ENCODE measurements around the gene GABPB1. TPM values are rescaled to one million over a fixed set of nuclear protein-coding genes. Genes with fewer than 3 reads are reported as not detected.

The GABPB1 gene
- total and polyA plus RNA-seq, 10 of the 15 experiments (the other 5 are each of a cell fraction or from before 2014, with no cell fraction given): 13.9 to 48.2 (median 39.8) TPM

GRCh38 chr15:50380089-50380488 is 25.1 kb upstream of the GABPB1 start:
- RAD21 ChIA-PET (ENCODE audit: unreplicated experiment): no interaction called here
- Histone ChIP-seq H3K9ac (ENCODE audit: control insufficient read depth, insufficient read depth, low read length) (no peak overlapping the region), H3K4me1 (ENCODE audit: control insufficient read depth, insufficient read depth, low read length) (peaks cover 11% of the 10 kb centered on the region), H3K9me3 (replicated peaks; ENCODE audit: control insufficient read depth, insufficient read depth, low read length) (no peaks in the 10 kb centered on the region), H4K20me1 (ENCODE audit: control insufficient read depth, insufficient read depth) (no peaks in the 10 kb centered on the region), H3K27me3 (replicated peaks in 1 of 2; ENCODE audit: control insufficient read depth in 2 of 2, insufficient read depth in 2 of 2, low read length in 1 of 2) (no peaks in the 10 kb centered on the region), H3K4me2 (ENCODE audit: control insufficient read depth, insufficient read depth) (no peak overlapping the region), H2AFZ (ENCODE audit: control insufficient read depth, low read depth, low read length) (no peak overlapping the region), H3K36me3 (ENCODE audit: control insufficient read depth in 2 of 2, insufficient read depth in 2 of 2, low read length in 1 of 2) (no peaks in the 10 kb centered on the region), H3K79me2 (ENCODE audit: control insufficient read depth, insufficient read depth, low read length) (no peaks in the 10 kb centered on the region), H3K4me3 (no peak overlapping the region), H3K27ac (ENCODE audit: control insufficient read depth, insufficient read depth) (no peak overlapping the region)
- DNase-seq (ENCODE audit: low read depth, low spot score): no peak
- intact Hi-C loops (cut with micrococcal nuclease; ENCODE audit: unreplicated experiment): no loop called here
- SMC1A ChIA-PET (ENCODE audit: uncharacterized antibody, unreplicated experiment): interaction anchor here (2.2 kb wide), 1 partner anchor 44 kb away, joined by 8 read pairs; the partner anchor contains the start of gene USP8
- POLR2A ChIA-PET: no interaction called here
- 100% methylated on average over 1 of the region's 1 CpG for WGBS (ENCODE audit: insufficient coverage, insufficient replicate concordance, low lambda C conversion rate, missing lambda C conversion rate)
- no TSS peak for BruUV-seq (replicated peaks)
- in situ Hi-C loops (cut with MboI): no loop called here
- FAIRE-seq: no peak
- no peak for ATAC-seq
- no peak for TF ChIP-seq ZNF384 (IDR thresholded peaks at IDR 0.05; ENCODE audit: borderline replicate concordance, low read depth, low read length)
- no peak for TF ChIP-seq ZNF207 (IDR thresholded peaks at IDR 0.05; ENCODE audit: borderline replicate concordance)
- TF ChIP-seq HDGF (IDR thresholded peaks at IDR 0.05): no peak
- TF ChIP-seq RFX5 (IDR thresholded peaks at IDR 0.05; ENCODE audit: low read depth, low read length): no peak
- TF ChIP-seq NR2C2 (IDR thresholded peaks at IDR 0.05; ENCODE audit: borderline replicate concordance, control insufficient read depth, insufficient read length, low read depth): no peak
- TF ChIP-seq NR2F1 (conservative IDR thresholded peaks at IDR 0.05): no peak
- TF ChIP-seq, protein P1, sequence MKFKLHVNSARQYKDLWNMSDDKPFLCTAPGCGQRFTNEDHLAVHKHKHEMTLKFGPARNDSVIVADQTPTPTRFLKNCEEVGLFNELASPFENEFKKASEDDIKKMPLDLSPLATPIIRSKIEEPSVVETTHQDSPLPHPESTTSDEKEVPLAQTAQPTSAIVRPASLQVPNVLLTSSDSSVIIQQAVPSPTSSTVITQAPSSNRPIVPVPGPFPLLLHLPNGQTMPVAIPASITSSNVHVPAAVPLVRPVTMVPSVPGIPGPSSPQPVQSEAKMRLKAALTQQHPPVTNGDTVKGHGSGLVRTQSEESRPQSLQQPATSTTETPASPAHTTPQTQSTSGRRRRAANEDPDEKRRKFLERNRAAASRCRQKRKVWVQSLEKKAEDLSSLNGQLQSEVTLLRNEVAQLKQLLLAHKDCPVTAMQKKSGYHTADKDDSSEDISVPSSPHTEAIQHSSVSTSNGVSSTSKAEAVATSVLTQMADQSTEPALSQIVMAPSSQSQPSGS (IDR thresholded peaks at IDR 0.05; ENCODE audit: low read length): no peak
- TF ChIP-seq TCF12 (IDR thresholded peaks at IDR 0.05; ENCODE audit: low read depth, low read length): no peak
- no peak for TF ChIP-seq SIN3A (IDR thresholded peaks at IDR 0.05; ENCODE audit: low read depth, low read length)
- TF ChIP-seq, protein P2, sequence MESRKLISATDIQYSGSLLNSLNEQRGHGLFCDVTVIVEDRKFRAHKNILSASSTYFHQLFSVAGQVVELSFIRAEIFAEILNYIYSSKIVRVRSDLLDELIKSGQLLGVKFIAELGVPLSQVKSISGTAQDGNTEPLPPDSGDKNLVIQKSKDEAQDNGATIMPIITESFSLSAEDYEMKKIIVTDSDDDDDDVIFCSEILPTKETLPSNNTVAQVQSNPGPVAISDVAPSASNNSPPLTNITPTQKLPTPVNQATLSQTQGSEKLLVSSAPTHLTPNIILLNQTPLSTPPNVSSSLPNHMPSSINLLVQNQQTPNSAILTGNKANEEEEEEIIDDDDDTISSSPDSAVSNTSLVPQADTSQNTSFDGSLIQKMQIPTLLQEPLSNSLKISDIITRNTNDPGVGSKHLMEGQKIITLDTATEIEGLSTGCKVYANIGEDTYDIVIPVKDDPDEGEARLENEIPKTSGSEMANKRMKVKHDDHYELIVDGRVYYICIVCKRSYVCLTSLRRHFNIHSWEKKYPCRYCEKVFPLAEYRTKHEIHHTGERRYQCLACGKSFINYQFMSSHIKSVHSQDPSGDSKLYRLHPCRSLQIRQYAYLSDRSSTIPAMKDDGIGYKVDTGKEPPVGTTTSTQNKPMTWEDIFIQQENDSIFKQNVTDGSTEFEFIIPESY (IDR thresholded peaks at IDR 0.05): no peak
- TF ChIP-seq ZNF687 (IDR thresholded peaks at IDR 0.05): no peak
- TF ChIP-seq IKZF1 (conservative IDR thresholded peaks at IDR 0.05): no peak
- TF ChIP-seq RAD51 (IDR thresholded peaks at IDR 0.05): no peak
- no peak for TF ChIP-seq SIX5 (IDR thresholded peaks at IDR 0.05; ENCODE audit: low read depth, low read length, severe bottlenecking)
- TF ChIP-seq SP1 (IDR thresholded peaks at IDR 0.05; ENCODE audit: low read depth, low read length): no peak
- no peak for TF ChIP-seq MYC (IDR thresholded peaks at IDR 0.05; ENCODE audit: insufficient read depth, insufficient read length, insufficient replicate concordance, low read length, severe bottlenecking)
- TF ChIP-seq CHD4 (IDR thresholded peaks at IDR 0.05): no peak
- CTCF ChIA-PET: interaction anchor here (1.9 to 2.2 kb wide), 2 partner anchors 11 to 24 kb away, joined by 5 to 6 read pairs; partner anchors contain the start of gene GABPB1

Data from GM12878 (cell line).